Hepatocyte (in vitro differentiated cells): ENCODE results near the gene INPPL1. TPM values are rescaled to one million over a fixed set of nuclear protein-coding genes. Genes with fewer than 3 reads are reported as not detected.
A peak's percentile ranks its signal among the peaks of the same experiment; 100 is the strongest.

Experiments used
- DNase-seq: peaks from one replicate; pipeline ENCODE4 v3.0.0-alpha.2; 2016; ENCODE audit warnings: low spot score
- H2AFZ ChIP-seq: fragments of 200-600 bp; sonication (generic); 2 replicates; pipeline ENCODE4 v1.6.0; 2016; ENCODE audit warnings: antibody characterized with exemption, mild to moderate bottlenecking
- H3K27ac ChIP-seq: fragments of 200-600 bp; sonication (generic); 2 replicates; pipeline ENCODE4 v1.5.1; 2016; ENCODE audit warnings: mild to moderate bottlenecking
- H3K27me3 ChIP-seq: fragments of 200-600 bp; sonication (generic); 2 replicates; pipeline ENCODE4 v1.6.1; 2016
- H3K36me3 ChIP-seq: fragments of 200-600 bp; sonication (generic); replicated peaks from 2 replicates; pipeline ENCODE4 v1.5.1; 2016; ENCODE audit warnings: low read depth; ENCODE audit not compliant: insufficient read depth
- H3K4me1 ChIP-seq: fragments of 200-600 bp; sonication (generic); 2 replicates; pipeline ENCODE4 v1.5.1; 2016; ENCODE audit warnings: mild to moderate bottlenecking, moderate library complexity; ENCODE audit not compliant: insufficient read depth
- H3K4me2 ChIP-seq: fragments of 200-600 bp; sonication (generic); 2 replicates; pipeline ENCODE4 v1.6.0; 2016
- H3K4me3 ChIP-seq: fragments of 200-600 bp; sonication (generic); 2 replicates; pipeline ENCODE4 v1.5.1; 2016; ENCODE audit warnings: mild to moderate bottlenecking
- H3K79me2 ChIP-seq: fragments of 200-600 bp; sonication (generic); 2 replicates; pipeline ENCODE4 v1.6.0; 2017; ENCODE audit warnings: mild to moderate bottlenecking
- H3K9me2 ChIP-seq: fragments of 200-600 bp; sonication (generic); replicated peaks from 2 replicates; pipeline ENCODE4 v1.6.0; 2017; ENCODE audit warnings: mild to moderate bottlenecking; ENCODE audit not compliant: insufficient read depth
- H3K9me3 ChIP-seq: fragments of 200-600 bp; sonication (generic); 2 replicates; pipeline ENCODE4 v1.5.1; 2016; ENCODE audit warnings: low read depth, mild to moderate bottlenecking
- H4K20me1 ChIP-seq: fragments of 200-600 bp; sonication (generic); 2 replicates; pipeline ENCODE4 v1.6.0; 2016; ENCODE audit warnings: mild to moderate bottlenecking; ENCODE audit not compliant: insufficient read depth, poor library complexity, severe bottlenecking
- EZH2 ChIP-seq: fragments of 200-600 bp; sonication (generic); IDR thresholded peaks from 2 replicates; pipeline ENCODE4 v1.6.1; 2016; ENCODE audit warnings: antibody characterized with exemption, mild to moderate bottlenecking, borderline replicate concordance
- EZH2phosphoT487 ChIP-seq: fragments of 200-600 bp; sonication (generic); IDR thresholded peaks from one replicate; pipeline ENCODE4 v1.6.1; 2018; ENCODE audit warnings: antibody characterized with exemption, mild to moderate bottlenecking, low read depth, moderate library complexity; ENCODE audit not compliant: unreplicated experiment, severe bottlenecking
- WGBS: methylation state at CpG from one replicate; pipeline ENCODE4 v1.1.6; 2016; ENCODE audit warnings: low lambda C conversion rate; ENCODE audit errors: missing lambda C conversion rate; 5-methylcytosine and 5-hydroxymethylcytosine counted together
- polyA plus RNA-seq: library from polyadenylated mRNA; unstranded; fragments of >200 nt; fragmentation: Nextera tagmentation; extraction: Ambion mirVana; gene quantifications from 2 replicates; pipeline ENCODE4 v1.2.1, GENCODE V29; 2016
- total RNA-seq: library from RNA; depleted of rRNA; stranded (reverse); fragments of >200 nt; gene quantifications from 2 replicates; pipeline ENCODE4 v1.2.3, GENCODE V29; 2014
- TF ChIP-seq, protein P1 (sequence below): fragments of 200-600 bp; sonication (generic); IDR thresholded peaks from 2 replicates; pipeline ENCODE4 v1.5.1; 2016; ENCODE audit warnings: antibody characterized with exemption, mild to moderate bottlenecking; ENCODE audit not compliant: poor library complexity

Gene INPPL1
- total and polyA plus RNA-seq, 2 experiments from 2014 or later, result 74.8 to 99.4 TPM

DNA sequence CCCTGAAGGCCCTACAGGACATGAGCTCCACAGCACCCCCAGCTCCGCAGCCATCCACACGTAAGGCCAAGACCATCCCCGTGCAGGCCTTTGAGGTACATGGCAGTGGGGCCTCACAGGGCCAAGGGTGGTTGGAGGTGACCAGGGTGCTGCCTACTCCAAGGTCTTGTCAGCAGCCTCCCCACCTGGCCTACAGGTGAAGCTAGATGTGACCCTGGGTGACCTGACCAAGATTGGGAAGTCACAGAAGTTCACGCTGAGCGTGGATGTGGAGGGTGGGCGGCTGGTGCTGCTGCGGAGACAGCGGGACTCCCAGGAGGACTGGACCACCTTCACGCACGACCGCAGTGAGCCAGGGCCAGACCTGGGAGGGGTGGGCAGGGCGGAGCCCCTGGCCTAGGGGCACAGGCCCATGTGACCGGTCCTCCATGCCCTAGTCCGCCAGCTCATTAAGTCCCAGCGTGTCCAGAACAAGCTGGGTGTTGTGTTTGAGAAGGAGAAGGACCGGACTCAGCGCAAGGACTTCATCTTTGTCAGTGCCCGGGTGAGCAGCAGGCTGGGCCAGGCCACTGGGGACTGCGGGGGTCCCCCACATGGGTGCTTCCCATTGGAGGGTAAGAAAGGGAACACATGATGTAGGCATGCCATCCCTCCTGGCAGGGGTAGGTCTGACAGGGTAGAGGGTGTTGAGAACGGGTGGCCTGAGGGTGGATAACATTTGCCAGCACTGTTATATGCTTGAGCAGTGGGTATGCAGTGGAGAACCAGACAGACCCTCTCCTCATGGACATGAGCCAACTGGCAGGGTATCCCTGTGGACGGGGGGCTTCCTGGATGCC lies 5.6 kb downstream of the INPPL1 start:
- H3K36me3 ChIP-seq, result no peaks in the 10 kb centered on the region
- H2AFZ ChIP-seq, result no peak overlapping the region
- no peak overlapping the region for H3K4me2 ChIP-seq
- peak; percentile 3 for DNase-seq
- H3K9me3 ChIP-seq, result no peaks in the 10 kb centered on the region
- 95% methylated on average over 21 of the region's 21 CpGs for WGBS
- H3K27me3 ChIP-seq, result no peaks in the 10 kb centered on the region
- no peak overlapping the region for H3K27ac ChIP-seq
- TF ChIP-seq EZH2phosphoT487, result no peak
- TF ChIP-seq, protein P1, sequence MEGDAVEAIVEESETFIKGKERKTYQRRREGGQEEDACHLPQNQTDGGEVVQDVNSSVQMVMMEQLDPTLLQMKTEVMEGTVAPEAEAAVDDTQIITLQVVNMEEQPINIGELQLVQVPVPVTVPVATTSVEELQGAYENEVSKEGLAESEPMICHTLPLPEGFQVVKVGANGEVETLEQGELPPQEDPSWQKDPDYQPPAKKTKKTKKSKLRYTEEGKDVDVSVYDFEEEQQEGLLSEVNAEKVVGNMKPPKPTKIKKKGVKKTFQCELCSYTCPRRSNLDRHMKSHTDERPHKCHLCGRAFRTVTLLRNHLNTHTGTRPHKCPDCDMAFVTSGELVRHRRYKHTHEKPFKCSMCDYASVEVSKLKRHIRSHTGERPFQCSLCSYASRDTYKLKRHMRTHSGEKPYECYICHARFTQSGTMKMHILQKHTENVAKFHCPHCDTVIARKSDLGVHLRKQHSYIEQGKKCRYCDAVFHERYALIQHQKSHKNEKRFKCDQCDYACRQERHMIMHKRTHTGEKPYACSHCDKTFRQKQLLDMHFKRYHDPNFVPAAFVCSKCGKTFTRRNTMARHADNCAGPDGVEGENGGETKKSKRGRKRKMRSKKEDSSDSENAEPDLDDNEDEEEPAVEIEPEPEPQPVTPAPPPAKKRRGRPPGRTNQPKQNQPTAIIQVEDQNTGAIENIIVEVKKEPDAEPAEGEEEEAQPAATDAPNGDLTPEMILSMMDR, result no peak
- TF ChIP-seq EZH2, result no peak
- peaks cover 27% of the 10 kb centered on the region for H3K79me2 ChIP-seq
- no peaks in the 10 kb centered on the region for H3K9me2 ChIP-seq
- H3K4me3 ChIP-seq, result no peak overlapping the region
- peaks cover 39% of the 10 kb centered on the region for H4K20me1 ChIP-seq
- H3K4me1 ChIP-seq, result peaks cover 11% of the 10 kb centered on the region

DNA sequence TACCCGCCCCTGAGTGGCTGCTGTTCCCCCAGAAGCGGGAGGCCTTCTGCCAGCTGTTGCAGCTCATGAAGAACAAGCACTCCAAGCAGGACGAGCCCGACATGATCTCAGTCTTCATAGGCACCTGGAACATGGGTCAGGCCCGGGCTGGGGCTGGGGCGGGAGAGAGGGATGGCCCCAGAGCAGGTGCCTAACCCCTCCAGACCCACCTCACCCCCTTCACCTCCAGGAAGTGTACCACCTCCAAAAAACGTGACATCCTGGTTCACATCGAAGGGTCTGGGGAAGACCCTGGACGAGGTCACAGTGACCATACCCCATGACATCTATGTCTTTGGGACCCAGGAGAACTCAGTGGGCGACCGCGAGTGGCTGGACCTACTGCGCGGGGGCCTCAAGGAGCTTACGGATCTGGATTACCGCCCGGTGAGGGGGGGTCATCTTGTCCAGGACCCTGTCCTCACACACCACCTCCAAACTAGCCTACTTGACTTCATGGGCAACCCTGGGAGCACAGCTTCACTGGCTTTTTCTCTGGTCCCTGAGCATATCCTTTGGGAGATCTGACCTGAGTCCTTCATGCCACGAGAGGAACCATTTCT lies 6.3 kb downstream of the INPPL1 start:
- H3K27ac ChIP-seq, result no peak overlapping the region
- peaks cover 20% of the 10 kb centered on the region for H3K79me2 ChIP-seq
- no peak overlapping the region for H2AFZ ChIP-seq
- H3K4me2 ChIP-seq, result no peak overlapping the region
- no peak for DNase-seq
- no peaks in the 10 kb centered on the region for H3K27me3 ChIP-seq
- H3K4me3 ChIP-seq, result no peak overlapping the region
- WGBS, result 92% methylated on average over 18 of the region's 18 CpGs
- no peaks in the 10 kb centered on the region for H3K36me3 ChIP-seq
- peaks cover 6% of the 10 kb centered on the region for H3K4me1 ChIP-seq
- peaks cover 32% of the 10 kb centered on the region for H4K20me1 ChIP-seq
- TF ChIP-seq EZH2phosphoT487 (no peak), EZH2 (no peak)
- TF ChIP-seq, protein P1, result no peak
- H3K9me3 ChIP-seq, result no peaks in the 10 kb centered on the region
- H3K9me2 ChIP-seq, result no peaks in the 10 kb centered on the region

DNA sequence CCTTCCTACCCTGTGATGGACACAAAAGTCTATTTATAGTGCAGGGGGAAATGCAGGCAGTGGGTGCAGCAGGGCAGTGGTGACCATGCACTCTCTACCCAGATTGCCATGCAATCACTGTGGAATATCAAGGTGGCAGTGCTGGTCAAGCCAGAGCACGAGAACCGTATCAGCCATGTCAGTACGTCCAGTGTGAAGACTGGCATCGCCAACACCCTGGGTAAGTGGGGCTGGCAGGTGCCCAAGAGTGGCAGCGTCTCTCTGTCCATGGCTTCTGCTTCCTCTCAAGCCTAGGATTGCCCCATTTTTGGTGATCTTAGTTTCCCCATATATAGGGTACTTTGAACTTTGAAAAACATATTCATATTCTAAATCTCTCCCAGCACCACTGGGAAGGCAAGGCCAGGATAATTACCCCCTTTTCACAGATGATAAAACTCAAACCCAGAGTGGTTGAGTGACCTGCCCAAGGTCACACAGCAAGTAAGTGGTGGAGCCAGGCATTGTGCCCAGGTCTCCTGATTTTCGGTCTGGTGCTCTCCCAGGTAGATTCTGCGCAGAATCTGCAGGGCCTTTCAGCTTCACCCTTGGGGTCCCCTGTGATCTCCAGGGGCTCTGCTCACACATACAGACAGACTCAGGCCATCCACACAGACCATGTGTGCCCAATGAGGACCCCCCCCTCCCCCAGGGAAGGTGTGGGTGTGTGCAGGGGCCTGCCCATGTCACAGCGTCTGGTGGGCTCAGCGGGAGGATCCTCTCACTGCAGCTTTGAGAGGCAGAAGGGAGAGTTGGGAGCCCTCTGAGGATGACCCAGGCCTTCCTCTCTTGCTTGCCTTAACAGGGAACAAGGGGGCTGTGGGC lies 7.1 kb downstream of the INPPL1 start:
- no peaks in the 10 kb centered on the region for H3K9me2 ChIP-seq
- peaks cover 12% of the 10 kb centered on the region for H3K79me2 ChIP-seq
- TF ChIP-seq EZH2 (no peak), EZH2phosphoT487 (no peak)
- TF ChIP-seq, protein P1, result no peak
- DNase-seq, result no peak
- H3K9me3 ChIP-seq, result no peaks in the 10 kb centered on the region
- WGBS, result 94% methylated on average over 8 of the region's 9 CpGs
- no peaks in the 10 kb centered on the region for H3K36me3 ChIP-seq
- no peak overlapping the region for H3K27ac ChIP-seq
- no peak overlapping the region for H3K4me3 ChIP-seq
- no peak overlapping the region for H2AFZ ChIP-seq
- H3K4me2 ChIP-seq, result no peak overlapping the region
- no peaks in the 10 kb centered on the region for H3K27me3 ChIP-seq
- H4K20me1 ChIP-seq, result peaks cover 24% of the 10 kb centered on the region
- H3K4me1 ChIP-seq, result no peaks in the 10 kb centered on the region
